Spleen (tissue), 7 donors: ENCODE results near the gene SLC6A7.

Experiments used
- CTCF ChIP-seq, 11 experiments: fragments of 200-600 bp in 7 of 11; fragments of 450-650 bp in 4 of 11; sonication (generic) in 4 of 11; IDR thresholded peaks in 8 of 11; conservative IDR thresholded peaks in 3 of 11; 1 replicate in 7 of 11; 2 replicates in 4 of 11; pipeline versions ENCODE4 v1.4.0 to v1.8.0; 2016 to 2021; ENCODE audit warnings: antibody characterized with exemption in 11 of 11, inconsistent platforms in 4 of 11, mild to moderate bottlenecking in 1 of 11
- POLR2A ChIP-seq, 3 donors: fragments of 450-650 bp; IDR thresholded peaks; one replicate each; pipeline ENCODE4 v1.5.1; 2017; ENCODE audit warnings: antibody characterized with exemption in 3 of 3, mild to moderate bottlenecking in 1 of 3
- POLR2AphosphoS5 ChIP-seq, 3 donors: sonication (generic); formaldehyde crosslinking; IDR thresholded peaks; one replicate each; pipeline ENCODE4 v1.5.1; 2017; ENCODE audit warnings: antibody characterized with exemption in 3 of 3
- donor health status: DM: no; HTN: no; CAD: no; lungs with moderate emphysema.
- donor health status: DM: no; HTN: no; CAD: no.
- donor health status: DM: no; HTN: no; CAD: no.

- TF ChIP-seq CTCF (IDR thresholded peaks at IDR 0.05 in 8 of 11, conservative IDR thresholded peaks at IDR 0.05 in 3 of 11), result no peak
- TF ChIP-seq POLR2A (IDR thresholded peaks at IDR 0.05), result no peak
- no peak for TF ChIP-seq POLR2AphosphoS5 (IDR thresholded peaks at IDR 0.05)
Observed at GRCh38 chr5:150149618-150150017, 40.2 kb upstream of the SLC6A7 start.
